HG02885 (cell line): ENCODE data around the gene FOXRED1.
"Not testable (repeated sequence)": the region's sequence is repeated elsewhere in the genome, so short reads cannot be mapped to it uniquely, and the experiment has no call there.

ENCODE experiments used
- ATAC-seq: cut with Tn5 transposase; IDR thresholded peaks from one replicate; pipeline ENCODE4 v1.9.1; 2021; ENCODE audit warnings: mild to moderate bottlenecking; ENCODE audit not compliant: unreplicated experiment, poor library complexity

Gene FOXRED1

DNA sequence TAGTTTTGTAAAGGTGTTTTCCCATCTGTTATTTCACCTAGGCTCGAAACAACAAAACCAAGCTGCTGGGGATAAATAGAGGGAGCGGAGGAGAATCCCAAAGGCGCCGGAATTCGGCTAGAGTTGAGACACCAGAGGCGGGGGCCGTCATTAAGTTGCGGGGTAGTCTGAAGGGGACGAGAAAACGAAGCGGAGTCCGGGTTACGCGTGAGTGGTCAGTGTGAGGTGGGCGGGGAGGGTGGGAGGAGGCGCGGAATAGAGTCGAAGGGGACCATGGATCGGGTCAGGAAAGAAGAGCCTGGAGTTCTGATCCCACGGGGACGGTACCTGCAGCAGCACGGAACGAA lies 620 bp upstream of the FOXRED1 start:
- ATAC-seq, result no peak

DNA sequence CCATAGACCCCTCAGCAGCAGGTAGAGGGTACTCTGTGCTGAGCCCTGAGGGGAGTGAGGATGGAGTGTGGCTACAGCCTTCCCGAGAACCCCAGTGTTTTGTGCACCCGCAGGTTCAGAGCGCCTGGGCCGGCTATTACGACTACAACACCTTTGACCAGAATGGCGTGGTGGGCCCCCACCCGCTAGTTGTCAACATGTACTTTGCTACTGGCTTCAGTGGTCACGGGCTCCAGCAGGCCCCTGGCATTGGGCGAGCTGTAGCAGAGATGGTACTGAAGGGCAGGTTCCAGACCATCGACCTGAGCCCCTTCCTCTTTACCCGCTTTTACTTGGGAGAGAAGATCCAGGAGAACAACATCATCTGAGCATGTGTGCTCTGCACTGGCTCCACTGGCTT lies 8.4 kb downstream of the FOXRED1 start:
- ATAC-seq, result no peak

DNA sequence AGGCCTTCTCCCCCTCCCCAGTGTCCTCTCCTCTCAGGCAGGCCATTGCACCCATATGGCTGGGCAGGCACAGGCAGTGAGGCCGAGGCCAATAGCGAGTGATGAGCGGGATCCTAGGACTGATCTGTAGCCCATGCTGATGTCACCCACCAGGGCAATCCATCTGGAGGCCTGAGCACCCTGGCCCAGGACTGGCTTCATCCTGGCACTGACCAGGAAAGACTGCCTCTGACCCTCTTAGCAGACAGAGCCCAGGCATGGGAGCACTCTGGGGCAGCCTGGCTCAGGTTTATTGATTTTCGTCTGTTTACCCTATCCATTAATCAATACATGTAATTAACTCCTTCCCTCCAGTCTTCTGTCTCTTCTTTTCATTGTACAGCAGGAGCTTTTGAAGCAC lies 8.8 kb downstream of the FOXRED1 start:
- no peak for ATAC-seq

DNA sequence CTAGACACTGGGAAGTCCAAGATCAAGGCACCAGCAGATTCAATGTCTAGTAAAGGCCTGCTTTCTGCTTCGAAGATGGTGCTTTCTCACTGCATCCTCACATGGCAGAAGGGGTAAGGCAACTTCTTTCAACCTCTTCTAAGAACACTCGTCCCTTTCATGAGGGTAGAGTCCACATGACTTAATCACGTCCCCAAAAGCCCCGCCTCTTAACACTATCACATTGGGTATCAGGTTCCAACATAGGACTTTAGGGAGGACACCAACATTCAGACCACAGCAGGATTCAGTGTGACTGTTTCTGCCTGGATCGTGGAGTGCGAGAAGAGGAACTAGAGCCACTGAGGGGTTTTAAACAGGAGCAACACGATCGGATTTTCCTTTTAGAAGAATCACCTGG lies 10.2 kb downstream of the FOXRED1 start:
- no peak for ATAC-seq

DNA sequence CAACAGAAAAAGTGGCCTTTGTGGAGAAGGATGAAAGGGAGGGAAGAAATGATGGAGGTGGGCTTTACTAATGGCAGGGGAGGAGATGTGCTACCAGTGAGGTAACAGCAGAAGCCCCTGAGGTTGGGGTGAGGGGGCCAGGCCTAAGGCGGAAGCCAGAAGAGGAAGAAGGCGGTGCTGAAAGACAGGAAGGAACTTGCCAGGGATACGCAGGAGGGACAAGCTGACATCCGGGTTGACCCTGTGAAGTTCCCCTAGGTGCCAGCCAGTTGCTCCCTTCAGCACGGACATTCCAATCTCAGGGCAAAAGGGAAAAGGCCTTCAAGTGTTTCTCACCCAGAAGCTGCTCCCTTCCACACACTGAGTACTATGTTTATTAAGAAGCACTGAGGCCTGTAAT lies 11.6 kb downstream of the FOXRED1 start:
- ATAC-seq, result no peak

DNA sequence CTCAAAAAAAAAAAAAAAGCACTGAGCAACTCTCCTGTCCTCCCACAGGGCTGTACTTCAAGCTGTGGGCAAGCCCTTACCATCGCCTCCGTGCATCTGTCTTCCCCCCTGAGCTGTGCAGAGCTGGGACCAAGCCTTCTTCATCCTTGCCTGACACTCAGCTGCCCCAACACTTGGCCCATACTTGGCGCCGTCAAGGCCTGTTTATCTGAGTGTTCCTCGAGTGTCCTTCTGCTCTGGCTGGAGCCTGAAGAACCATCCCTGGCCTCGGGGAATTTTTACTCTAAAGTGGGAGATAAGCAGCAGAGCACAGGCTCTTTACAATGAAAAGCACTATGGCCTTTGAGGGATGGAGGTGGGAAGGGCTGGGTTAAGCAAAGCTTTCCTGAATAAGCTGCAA lies 12.3 kb downstream of the FOXRED1 start:
- no peak for ATAC-seq

DNA sequence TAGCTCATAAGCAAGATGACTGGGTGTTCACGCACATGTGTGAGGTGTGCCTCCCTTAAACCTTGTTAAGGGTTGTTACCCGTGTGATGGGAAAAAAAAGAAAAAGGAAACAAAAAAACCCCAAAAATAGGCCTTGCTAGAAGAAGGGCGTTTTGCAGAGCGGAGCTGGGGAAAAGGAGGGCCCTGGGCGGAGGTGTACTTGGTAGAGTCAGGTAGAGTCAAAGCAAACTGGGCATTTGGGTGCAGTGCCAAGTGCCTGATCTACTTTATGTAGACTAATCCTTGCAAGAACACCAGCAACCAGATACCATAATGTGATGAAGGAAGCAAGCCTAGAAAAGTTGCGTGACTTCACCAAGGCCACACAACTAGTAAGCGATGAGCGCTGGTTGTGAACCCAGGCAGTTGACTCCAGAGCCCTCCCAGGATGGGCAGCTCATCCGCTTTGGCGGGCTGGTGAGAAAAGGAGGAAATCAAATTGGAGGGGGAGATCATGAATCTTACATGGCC lies 12.8 kb downstream of the FOXRED1 start:
- no peak for ATAC-seq

DNA sequence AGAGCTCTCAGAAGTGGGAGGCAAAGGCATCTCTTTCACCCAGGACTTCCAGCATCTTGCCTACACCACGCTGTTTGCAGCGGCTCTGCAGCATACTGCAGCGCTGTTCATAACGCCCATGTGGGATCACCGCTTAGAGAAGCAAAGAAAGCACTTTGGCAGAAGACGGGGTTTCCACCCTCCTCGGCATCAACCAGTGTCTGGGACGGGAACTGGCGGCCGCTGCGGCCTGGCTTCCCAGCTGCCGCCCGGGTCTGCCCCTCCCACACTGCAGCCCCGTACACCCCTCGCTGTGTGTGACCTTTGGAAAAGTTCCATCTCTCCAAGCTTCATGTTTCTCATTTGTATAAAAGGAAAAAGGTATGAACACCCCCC lies 13.4 kb downstream of the FOXRED1 start:
- ATAC-seq, result peak; percentile 8

DNA sequence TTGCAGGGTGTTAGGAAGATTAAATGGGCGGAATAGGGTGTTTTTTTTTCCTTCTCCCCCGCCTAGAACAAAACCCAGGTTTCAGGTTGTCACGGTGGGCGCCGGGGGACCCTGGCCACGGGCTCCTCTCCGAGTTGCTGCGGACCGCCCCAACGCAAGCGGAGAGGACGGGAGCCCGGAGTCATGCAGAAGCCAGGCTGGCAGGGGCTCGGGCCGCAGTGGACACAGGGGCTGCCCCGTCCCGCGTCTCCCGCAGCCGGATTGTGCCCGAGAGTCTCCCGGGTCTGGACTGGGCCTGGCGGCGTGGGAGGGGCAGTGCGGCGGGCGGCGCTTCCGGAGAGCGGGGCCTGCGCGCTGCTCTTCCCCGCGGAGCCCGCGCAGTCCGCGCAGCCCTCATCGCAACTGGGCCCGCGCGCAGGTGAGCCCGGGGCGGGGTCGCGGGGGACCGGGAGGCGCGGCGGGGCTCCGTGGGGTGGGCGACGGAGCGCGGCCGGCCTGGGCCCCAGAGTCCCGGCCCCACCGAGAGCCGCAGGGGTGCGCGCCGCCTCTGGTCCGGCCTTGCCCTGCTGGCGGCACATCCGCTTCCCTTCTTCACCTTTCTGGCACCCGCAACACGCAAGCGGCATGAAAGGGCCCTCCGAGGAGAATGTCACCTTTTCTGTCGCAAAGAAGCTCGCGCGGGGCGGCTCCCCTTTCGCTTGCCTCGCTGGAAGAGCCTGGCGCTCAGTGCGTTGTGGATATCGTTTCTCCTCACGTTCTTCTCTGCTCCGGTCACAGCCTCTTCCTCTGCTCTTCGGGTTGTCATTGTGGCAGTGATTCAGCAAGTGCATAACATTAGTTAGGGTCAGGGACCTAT lies 14.0 kb downstream of the FOXRED1 start, which contains the start of gene TIRAP:
TSS of gene TIRAP (plus strand) at position 358 of the 856 bp plus-strand sequence. CDS start 7,802 bp downstream, outside the sequence.
- peak; percentile 74 for ATAC-seq

DNA sequence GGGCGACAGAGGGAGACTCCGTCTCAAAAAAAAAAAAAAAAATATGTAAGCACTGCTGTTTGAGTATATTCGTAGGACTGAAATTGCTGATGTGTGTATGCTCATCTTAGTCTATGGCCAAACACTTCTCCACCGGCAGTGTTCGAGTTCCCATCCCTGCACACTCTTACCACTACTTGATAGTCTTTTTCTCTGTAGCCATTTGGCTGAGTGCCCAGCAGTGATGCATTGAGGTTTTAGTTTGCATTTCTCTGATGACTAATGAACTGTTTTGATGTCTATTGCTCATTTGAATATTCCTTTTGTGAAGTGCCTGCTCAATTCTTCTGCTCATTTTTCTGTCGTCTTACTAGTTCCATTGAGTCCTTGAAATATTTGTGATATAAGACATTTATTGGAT lies 15.9 kb downstream of the FOXRED1 start:
- ATAC-seq, result peak; percentile 59

DNA sequence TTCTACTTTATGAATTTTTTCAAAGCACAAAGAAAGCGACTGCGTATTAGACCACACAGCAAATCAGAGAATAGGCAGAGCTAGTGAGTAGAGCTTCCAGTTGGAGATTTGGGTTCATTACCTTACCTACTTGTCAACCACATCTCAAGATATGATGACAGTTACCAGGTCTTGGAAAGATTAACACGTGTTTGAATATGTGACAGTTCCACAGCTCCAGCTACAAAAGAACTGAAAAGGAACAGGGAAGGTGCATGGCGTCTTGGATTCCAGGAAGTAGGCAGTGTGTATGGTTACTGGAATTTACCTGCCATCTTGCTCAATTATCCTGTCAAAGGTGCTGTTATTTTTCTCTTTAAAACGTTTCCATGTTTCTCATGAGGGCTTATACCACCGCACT lies 19.3 kb downstream of the FOXRED1 start:
- no peak for ATAC-seq

DNA sequence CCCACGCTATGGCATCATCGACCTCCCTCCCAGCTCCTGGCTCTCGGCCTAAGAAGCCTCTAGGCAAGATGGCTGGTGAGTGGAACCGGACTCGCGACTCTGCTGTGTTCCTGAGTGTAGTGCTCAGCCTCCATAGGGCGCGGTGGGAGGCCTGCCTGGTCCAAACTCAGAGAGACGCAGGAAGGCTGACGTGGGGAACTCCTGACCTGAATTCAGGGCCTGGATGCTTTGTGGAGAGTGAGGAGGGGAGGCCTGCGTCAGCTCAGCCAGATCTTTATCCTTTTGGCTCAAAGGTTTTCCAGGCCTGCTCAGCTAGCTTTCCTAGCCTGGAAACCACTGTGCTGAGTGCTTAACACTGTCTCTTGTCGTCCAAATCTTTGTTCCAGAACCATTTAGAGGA lies 21.9 kb downstream of the FOXRED1 start:
- no peak for ATAC-seq

DNA sequence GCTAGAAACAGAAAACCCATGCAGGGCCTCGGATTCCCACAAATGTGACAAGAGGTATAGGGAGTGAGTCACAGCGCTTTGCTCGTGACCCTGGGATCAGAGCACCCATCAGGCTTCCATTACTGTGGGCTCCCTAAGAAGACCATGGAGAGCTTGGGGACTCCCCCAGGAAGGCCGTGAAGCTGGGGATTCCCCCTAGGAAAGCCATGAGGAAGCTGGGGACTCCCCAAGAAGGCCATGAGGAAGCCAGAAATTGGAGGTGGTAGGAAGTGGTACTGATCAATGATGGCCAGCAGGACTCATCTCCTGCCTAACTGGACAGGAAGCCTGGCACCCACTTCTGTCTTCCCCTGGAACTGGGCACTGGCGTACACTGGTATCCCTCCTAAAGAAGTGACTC lies 24.8 kb downstream of the FOXRED1 start:
- no peak for ATAC-seq

DNA sequence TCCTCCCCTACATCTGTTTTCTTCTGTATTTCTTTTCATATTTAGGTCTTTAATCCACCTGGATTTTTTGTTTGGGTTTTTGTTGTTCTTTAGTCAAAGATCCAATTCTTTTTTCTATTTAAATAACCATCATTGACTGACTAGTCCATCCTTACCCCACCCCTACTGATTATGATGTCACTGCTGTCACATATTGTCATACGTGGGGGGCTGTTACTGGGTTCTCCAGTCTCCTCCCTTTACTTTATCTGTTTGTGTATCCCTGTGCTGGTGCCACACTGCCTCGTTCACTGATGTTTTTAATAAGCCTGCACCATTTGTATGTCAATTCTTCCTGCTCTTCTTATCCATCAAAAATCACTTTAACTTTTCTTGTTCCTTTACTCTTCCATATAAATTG lies 28.1 kb downstream of the FOXRED1 start:
- ATAC-seq, result no peak

DNA sequence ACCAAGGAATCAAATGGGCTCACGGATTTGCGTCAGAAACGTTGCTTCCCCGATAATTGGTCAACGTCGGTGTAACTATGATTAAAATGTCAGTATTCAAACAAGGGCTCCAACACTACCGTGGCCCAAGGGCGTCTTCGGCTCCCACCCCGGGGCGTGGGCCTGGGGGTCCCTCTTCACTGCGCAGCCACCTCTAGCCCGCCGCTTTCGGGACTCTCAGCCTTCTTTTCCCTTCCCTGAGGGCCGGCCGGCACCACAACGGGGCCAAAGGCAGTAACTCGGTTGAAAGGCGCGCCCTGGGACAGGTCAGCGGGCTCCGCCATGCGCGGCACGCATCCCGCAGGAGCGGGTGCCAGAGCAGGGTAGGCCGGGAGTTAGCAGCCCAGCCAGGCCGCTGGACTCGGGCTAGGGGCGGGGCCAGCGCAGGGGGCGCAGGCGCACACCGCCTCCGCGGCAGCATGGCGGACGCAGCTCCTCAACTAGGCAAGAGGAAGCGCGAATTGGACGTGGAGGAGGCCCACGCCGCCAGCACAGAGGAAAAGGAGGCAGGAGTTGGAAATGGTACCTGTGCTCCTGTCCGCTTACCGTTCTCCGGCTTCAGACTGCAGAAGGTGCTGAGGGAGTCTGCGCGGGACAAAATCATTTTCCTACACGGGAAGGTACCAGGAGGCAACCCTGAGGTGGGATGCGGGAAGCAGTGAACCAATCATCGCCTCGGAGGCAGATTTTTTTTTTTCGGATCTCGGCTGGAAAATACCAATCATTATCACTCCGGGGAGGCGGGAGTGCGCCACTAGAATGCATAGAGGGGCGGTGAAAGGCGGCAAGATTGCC lies 34.9 kb downstream of the FOXRED1 start, which contains the start of gene DCPS:
TSS of gene DCPS (plus strand) at position 438 of the 834 bp plus-strand sequence. CDS start at position 459, 21 bp downstream.
- ATAC-seq, result peak; percentile 88

DNA sequence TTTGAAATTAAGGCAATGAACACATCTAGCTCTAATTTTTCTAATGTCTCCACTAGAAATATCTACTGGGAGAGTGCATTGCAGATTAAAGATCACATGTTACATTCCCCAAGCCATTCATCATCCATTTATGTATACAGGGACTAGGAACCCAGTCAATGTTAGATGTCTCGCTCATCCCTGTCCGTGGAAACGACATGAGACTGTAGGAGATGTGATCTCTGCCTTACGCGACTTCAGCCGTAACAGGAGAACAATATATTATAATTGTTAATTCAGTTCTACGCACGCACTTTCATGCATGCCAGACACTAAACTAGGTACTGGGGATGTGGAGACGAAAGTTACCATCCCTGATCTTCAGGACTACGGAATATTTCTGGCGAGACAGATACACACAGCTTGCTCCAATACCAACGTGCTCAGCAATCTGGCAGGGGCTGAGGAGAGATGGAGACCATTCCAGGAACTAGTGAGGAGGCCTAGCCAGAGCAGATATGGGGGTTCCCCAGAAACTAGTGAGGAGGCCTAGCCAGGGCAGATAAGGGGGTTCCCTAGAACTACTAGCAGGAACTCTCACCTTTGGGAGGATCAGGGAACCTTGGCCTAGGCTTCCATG lies 35.6 kb downstream of the FOXRED1 start:
- ATAC-seq, result peak; percentile 36

DNA sequence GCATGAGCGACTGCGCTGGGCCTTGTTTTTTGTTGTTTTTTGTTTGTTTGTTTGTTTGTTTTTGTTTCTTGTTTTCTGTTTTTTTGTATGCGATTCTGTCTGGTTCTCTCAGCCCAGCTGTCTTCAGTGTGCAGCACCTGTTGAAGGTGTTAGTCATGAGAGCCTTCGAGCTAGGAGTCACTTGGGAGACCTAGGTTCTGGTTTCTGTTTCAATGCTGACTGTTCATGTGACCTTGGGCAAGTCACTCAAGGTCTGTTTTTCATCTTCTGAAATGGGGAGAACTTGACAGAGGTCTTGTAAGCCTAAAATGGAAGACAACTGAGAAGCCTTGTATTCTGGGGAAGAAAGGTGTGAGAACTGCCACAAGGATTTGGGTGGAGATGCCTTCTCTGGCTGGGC lies 36.7 kb downstream of the FOXRED1 start:
- peak; percentile 46 for ATAC-seq

DNA sequence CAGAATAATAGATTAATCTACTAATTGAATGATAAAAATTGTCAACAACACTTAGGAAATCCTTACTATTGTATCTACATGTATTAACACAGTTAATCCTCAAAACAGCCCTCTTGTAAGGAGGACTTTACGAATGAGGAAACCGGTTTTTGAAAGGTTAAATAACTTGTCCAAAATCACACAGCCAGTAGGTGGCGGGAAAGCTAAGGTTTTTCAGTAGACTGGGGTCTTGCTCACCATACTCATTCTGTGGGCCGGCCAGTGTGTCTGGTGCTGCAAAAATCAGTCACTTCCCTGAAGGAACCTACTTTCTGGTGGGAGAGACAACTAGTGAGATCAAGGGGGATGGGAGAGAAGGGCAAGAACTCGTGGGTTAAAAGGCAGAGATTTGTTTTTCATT lies 38.8 kb downstream of the FOXRED1 start:
- no peak for ATAC-seq

DNA sequence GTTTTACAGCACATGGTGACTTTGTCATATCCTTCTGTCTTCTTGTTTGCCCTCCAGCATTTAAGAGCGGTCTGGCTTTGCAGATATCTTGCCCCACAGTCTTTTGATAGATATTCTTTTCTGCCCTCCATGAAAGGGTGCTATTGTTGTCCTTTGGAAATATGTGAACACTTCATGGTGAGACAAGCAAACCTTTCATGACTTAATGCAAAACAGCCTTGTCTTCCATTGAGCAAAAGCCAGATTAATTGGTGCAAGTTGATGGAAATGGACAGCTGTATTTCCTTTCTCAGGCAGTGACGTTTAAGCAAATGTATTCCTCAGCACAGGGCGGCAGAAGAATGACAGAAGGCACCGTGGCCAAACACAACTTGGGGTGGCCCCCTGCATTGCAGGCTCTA lies 39.3 kb downstream of the FOXRED1 start:
- no peak for ATAC-seq

DNA sequence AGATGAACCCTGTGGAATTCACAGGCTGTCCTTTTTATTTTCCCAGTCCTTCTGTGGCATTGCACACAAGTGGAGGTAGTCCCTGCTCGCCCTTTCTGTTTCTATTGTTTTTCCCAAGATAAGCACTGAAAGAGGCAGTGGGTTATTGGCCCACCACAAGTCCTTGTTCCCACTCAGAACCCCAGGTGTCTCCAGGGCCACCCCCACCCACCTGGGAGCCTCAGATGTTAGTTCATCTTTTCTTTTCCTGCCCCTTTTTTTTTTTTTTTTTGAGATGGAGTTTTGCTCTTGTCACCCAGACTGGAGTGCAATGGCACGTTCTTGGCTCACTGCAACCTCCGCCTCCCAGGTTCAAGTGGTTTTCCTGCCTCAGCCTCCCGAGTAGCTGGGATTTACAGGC lies 39.8 kb downstream of the FOXRED1 start:
- not testable (repeated sequence) for ATAC-seq
